H9 (cell line): Measurements from ENCODE around the gene ILK. TPM values are rescaled to one million over a fixed set of nuclear protein-coding genes. Genes with fewer than 3 reads are reported as not detected.

ENCODE experiments used
- DNase-seq: peaks from one replicate; pipeline ENCODE4 v3.0.0-alpha.2; 2017
- H2AFZ ChIP-seq: one replicate; pipeline ENCODE4 v1.6.1; 2013; ENCODE audit warnings: mild to moderate bottlenecking, low read length, control low read depth, moderate library complexity
- H2AK5ac ChIP-seq: 2 replicates; pipeline ENCODE4 v1.6.1; 2013; ENCODE audit warnings: low read length, control low read depth, mixed read lengths; ENCODE audit not compliant: insufficient read length
- H2BK120ac ChIP-seq: one replicate; pipeline ENCODE4 v1.6.1; 2013; ENCODE audit warnings: low read depth, mild to moderate bottlenecking, low read length, control low read depth, inconsistent platforms; ENCODE audit not compliant: poor library complexity, severe bottlenecking
- H2BK12ac ChIP-seq: 2 replicates; pipeline ENCODE4 v1.6.1; 2013; ENCODE audit warnings: low read length, control low read depth, mixed read lengths, low read depth; ENCODE audit not compliant: insufficient read length
- H2BK15ac ChIP-seq: 2 replicates; pipeline ENCODE4 v1.6.1; 2013; ENCODE audit warnings: low read depth, low read length, control low read depth
- H2BK20ac ChIP-seq: one replicate; pipeline ENCODE4 v1.6.1; 2013; ENCODE audit warnings: low read depth, mild to moderate bottlenecking, low read length, control low read depth, inconsistent platforms; ENCODE audit not compliant: poor library complexity, severe bottlenecking
- H2BK5ac ChIP-seq: 2 replicates; pipeline ENCODE4 v1.6.1; 2013; ENCODE audit warnings: low read length, control low read depth, mixed read lengths; ENCODE audit not compliant: insufficient read length
- H3K14ac ChIP-seq: 2 replicates; pipeline ENCODE4 v1.6.1; 2013; ENCODE audit warnings: low read length, control low read depth; ENCODE audit not compliant: insufficient read depth
- H3K18ac ChIP-seq: 2 replicates; pipeline ENCODE4 v1.6.1; 2013; ENCODE audit warnings: low read depth, mild to moderate bottlenecking, mixed read lengths, low read length, control low read depth; ENCODE audit not compliant: insufficient read length
- H3K23ac ChIP-seq: 2 replicates; pipeline ENCODE4 v1.6.1; 2013; ENCODE audit warnings: low read length, control low read depth, mixed read lengths, low read depth; ENCODE audit not compliant: insufficient read length
- H3K23me2 ChIP-seq: 2 replicates; pipeline ENCODE4 v1.6.1; 2013; ENCODE audit warnings: low read depth, mild to moderate bottlenecking, mixed read lengths, low read length, control low read depth; ENCODE audit not compliant: insufficient read length, poor library complexity, severe bottlenecking
- H3K27ac ChIP-seq: 2 replicates; pipeline ENCODE4 v1.5.1; 2013; ENCODE audit warnings: low read length, control low read depth, mixed read lengths, low read depth; ENCODE audit not compliant: insufficient read length
- H3K27me3 ChIP-seq: 2 replicates; pipeline ENCODE4 v1.6.1; 2013; ENCODE audit warnings: low read length, control low read depth, inconsistent platforms; ENCODE audit not compliant: insufficient read depth
- H3K4ac ChIP-seq: 2 replicates; pipeline ENCODE4 v1.6.1; 2013; ENCODE audit warnings: low read depth, mild to moderate bottlenecking, control low read depth, inconsistent platforms, low read length, moderate library complexity
- H3K4me1 ChIP-seq: 2 replicates; pipeline ENCODE4 v1.6.1; 2013; ENCODE audit warnings: low read length, control low read depth, inconsistent platforms; ENCODE audit not compliant: insufficient read depth
- H3K4me2 ChIP-seq: 2 replicates; pipeline ENCODE4 v1.6.1; 2013; ENCODE audit warnings: low read length, control low read depth, mixed read lengths; ENCODE audit not compliant: insufficient read length, insufficient read depth
- H3K56ac ChIP-seq: 2 replicates; pipeline ENCODE4 v1.6.1; 2013; ENCODE audit warnings: low read depth, mild to moderate bottlenecking, mixed read lengths, low read length, control low read depth; ENCODE audit not compliant: insufficient read length
- H3K79me1 ChIP-seq: 2 replicates; pipeline ENCODE4 v1.6.1; 2013; ENCODE audit warnings: low read depth, mild to moderate bottlenecking, moderate library complexity, low read length, control low read depth, inconsistent platforms; ENCODE audit not compliant: insufficient read depth, poor library complexity, severe bottlenecking
- H3K79me2 ChIP-seq: 2 replicates; pipeline ENCODE4 v1.6.1; 2013; ENCODE audit warnings: low read length, control low read depth, inconsistent platforms; ENCODE audit not compliant: insufficient read depth
- H3K9ac ChIP-seq: 2 replicates; pipeline ENCODE4 v1.6.1; 2013; ENCODE audit warnings: low read length, control low read depth, mixed read lengths; ENCODE audit not compliant: insufficient read length; ENCODE audit errors: extremely low read depth
- H3K9me3 ChIP-seq: one replicate; pipeline ENCODE4 v1.6.1; 2013; ENCODE audit warnings: low read depth, low read length, inconsistent platforms; ENCODE audit not compliant: control insufficient read depth
- H3T11ph ChIP-seq: one replicate; pipeline ENCODE4 v1.6.1; 2013; ENCODE audit warnings: mild to moderate bottlenecking, low read length, control low read depth, inconsistent platforms
- H4K20me1 ChIP-seq: one replicate; pipeline ENCODE4 v1.6.1; 2013; ENCODE audit not compliant: control insufficient read depth, insufficient read length, insufficient read depth
- H4K5ac ChIP-seq: 2 replicates; pipeline ENCODE4 v1.6.1; 2013; ENCODE audit warnings: low read depth, mild to moderate bottlenecking, mixed read lengths, low read length, control low read depth; ENCODE audit not compliant: insufficient read length
- H4K8ac ChIP-seq: replicated peaks from 2 replicates; pipeline ENCODE4 v1.6.1; 2013; ENCODE audit warnings: low read length, control low read depth, mixed read lengths, low read depth; ENCODE audit not compliant: insufficient read length
- H4K91ac ChIP-seq: 2 replicates; pipeline ENCODE4 v1.6.1; 2013; ENCODE audit warnings: low read depth, mild to moderate bottlenecking, moderate library complexity, mixed read lengths, low read length, control low read depth; ENCODE audit not compliant: insufficient read length
- H3K27ac Mint-ChIP-seq, 3 experiments: 2 replicates in 2 of 3; 3 replicates in 1 of 3; pipeline ENCODE4 v1.8.0; 2020 to 2021; ENCODE audit warnings: mixed read lengths in 3 of 3, mild to moderate bottlenecking in 1 of 3, moderate library complexity in 1 of 3
- H3K27me3 Mint-ChIP-seq: 2 replicates; pipeline ENCODE4 v1.8.0; 2021; ENCODE audit warnings: low read depth, mild to moderate bottlenecking, moderate library complexity, mixed read lengths
- H3K36me3 Mint-ChIP-seq, 3 experiments: 2 replicates in 2 of 3; 3 replicates in 1 of 3; pipeline ENCODE4 v1.8.0; 2020 to 2021; ENCODE audit warnings: low read depth in 3 of 3, mixed read lengths in 3 of 3; ENCODE audit not compliant: insufficient read depth in 1 of 3
- H3K4me1 Mint-ChIP-seq, 2 experiments: 2 replicates each; pipeline ENCODE4 v1.8.0; 2020; ENCODE audit warnings: mixed read lengths in 2 of 2
- H3K4me3 Mint-ChIP-seq, 2 experiments: 2 replicates in 1 of 2; 3 replicates in 1 of 2; pipeline ENCODE4 v1.8.0; 2020 to 2021; ENCODE audit warnings: mild to moderate bottlenecking in 2 of 2, mixed read lengths in 2 of 2, moderate library complexity in 1 of 2
- H3K9me3 Mint-ChIP-seq, 2 experiments: 2 replicates in 1 of 2; 3 replicates in 1 of 2; pipeline ENCODE4 v1.8.0; 2020; ENCODE audit warnings: mild to moderate bottlenecking in 2 of 2, mixed read lengths in 2 of 2, moderate library complexity in 1 of 2
- WGBS: extraction: QIAGEN DNeasy Blood & Tissue Kit; methylation state at CpG from one replicate; pipeline ENCODE4 v1.1.7; 2013; ENCODE audit warnings: missing lambda C conversion rate, low lambda C conversion rate, mixed read lengths; ENCODE audit not compliant: insufficient read length; ENCODE audit errors: extremely low coverage; 5-methylcytosine and 5-hydroxymethylcytosine counted together
- total RNA-seq: library from RNA; stranded (reverse); gene quantifications from 2 replicates; pipeline ENCODE4 v1.2.1, GENCODE V29; 2021
- TF ChIP-seq, protein P1 (sequence below): fragments of 200-600 bp; sonication (generic); conservative IDR thresholded peaks from 3 replicates; pipeline ENCODE4 v1.8.0; 2021; ENCODE audit warnings: antibody characterized with exemption, mild to moderate bottlenecking

ILK gene
- total RNA-seq, 1 experiment from 2014 or later = 100 TPM

DNA sequence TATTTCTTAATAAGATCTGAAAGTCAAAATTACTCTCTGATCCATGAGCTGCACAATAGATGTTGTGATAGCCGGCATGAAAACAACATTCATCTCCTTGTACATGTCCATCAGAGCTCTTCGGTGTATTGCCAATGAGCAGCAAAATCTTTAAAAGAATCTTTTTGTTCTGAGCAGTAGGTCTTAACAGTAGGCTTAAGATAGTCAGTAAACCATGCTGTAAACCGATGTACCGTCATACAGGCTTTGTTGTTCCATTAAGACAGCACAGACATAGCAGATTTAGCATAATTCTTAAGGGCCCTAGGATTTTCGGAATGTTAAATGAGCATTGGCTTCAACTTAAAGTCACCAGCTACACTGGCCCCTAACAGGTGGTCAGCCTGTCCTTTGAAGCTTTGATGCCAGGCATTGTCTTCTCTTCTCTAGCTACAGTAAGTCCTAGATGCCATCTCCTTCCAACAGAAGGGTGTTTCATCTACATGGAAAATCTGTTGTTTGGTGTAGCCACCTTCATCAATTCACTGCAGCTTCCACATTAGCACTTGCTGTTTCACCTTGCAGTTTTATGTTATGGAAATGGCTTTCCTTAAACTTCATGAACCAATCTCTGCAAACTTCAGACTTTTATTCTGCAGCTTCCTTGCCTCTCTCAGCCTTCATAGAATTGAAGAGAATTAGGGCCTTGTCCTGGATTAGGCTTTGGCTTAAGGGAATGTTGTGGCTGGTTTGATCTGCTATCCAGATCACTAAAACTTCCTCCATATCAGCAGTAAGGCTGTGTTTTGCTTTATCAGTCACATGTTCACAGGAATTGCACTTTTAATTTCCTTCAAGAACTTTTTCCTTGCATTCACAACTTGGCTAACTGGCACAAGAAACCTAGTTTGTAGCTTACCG, 28.5 kb upstream of the ILK start:
- Histone ChIP-seq H3T11ph (no peak overlapping the region), H2BK15ac (no peak overlapping the region), H2AFZ (no peak overlapping the region), H3K23me2 (no peaks in the 10 kb centered on the region), H2BK12ac (no peak overlapping the region), H2BK120ac (no peak overlapping the region), H3K56ac (no peak overlapping the region), H4K91ac (no peak overlapping the region), H3K27me3 (no peaks in the 10 kb centered on the region), H3K79me2 (no peaks in the 10 kb centered on the region), H3K9me3 (no peaks in the 10 kb centered on the region), H4K20me1 (no peaks in the 10 kb centered on the region), H3K79me1 (no peaks in the 10 kb centered on the region), H3K4me1 (no peaks in the 10 kb centered on the region), H3K23ac (no peak overlapping the region), H2BK20ac (no peak overlapping the region), H3K27ac (no peak overlapping the region), H4K5ac (no peak overlapping the region), H4K8ac (no peak overlapping the region), H3K18ac (no peak overlapping the region), H3K4me2 (no peak overlapping the region), H3K14ac (no peak overlapping the region), H3K4ac (no peak overlapping the region), H2BK5ac (no peak overlapping the region), H3K9ac (no peak overlapping the region), H2AK5ac (no peak overlapping the region)
- WGBS = no CpG with 5 or more reads among the region's 6 CpGs
- no peaks in the 10 kb centered on the region; a peak in 1 of 5 replicates for H3K9me3 Mint-ChIP-seq
- 0 out of 4 replicates have a peak, but pooled peaks cover 0 to 2% of the 10 kb centered on the region in 2 experiments for H3K4me1 Mint-ChIP-seq
- no peak overlapping the region for H3K4me3 Mint-ChIP-seq
- H3K36me3 Mint-ChIP-seq = no peaks in the 10 kb centered on the region
- H3K27ac Mint-ChIP-seq = no peak overlapping the region
- no peaks in the 10 kb centered on the region for H3K27me3 Mint-ChIP-seq
- no peak for DNase-seq
- TF ChIP-seq, protein P1, sequence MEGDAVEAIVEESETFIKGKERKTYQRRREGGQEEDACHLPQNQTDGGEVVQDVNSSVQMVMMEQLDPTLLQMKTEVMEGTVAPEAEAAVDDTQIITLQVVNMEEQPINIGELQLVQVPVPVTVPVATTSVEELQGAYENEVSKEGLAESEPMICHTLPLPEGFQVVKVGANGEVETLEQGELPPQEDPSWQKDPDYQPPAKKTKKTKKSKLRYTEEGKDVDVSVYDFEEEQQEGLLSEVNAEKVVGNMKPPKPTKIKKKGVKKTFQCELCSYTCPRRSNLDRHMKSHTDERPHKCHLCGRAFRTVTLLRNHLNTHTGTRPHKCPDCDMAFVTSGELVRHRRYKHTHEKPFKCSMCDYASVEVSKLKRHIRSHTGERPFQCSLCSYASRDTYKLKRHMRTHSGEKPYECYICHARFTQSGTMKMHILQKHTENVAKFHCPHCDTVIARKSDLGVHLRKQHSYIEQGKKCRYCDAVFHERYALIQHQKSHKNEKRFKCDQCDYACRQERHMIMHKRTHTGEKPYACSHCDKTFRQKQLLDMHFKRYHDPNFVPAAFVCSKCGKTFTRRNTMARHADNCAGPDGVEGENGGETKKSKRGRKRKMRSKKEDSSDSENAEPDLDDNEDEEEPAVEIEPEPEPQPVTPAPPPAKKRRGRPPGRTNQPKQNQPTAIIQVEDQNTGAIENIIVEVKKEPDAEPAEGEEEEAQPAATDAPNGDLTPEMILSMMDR = no peak
